Liver (tissue), 9 donors: ENCODE measurements around the gene CACNA1C. TPM values are rescaled to one million over a fixed set of nuclear protein-coding genes. Genes with fewer than 3 reads are reported as not detected.

Source experiments
- DNase-seq: peaks from one replicate; pipeline ENCODE4 v3.0.0-alpha.2; 2017; ENCODE audit warnings: low spot score
- H3K27ac ChIP-seq, 2 donors: one replicate each; pipeline ENCODE4 v1.7.0; 2013; ENCODE audit warnings: inconsistent platforms in 2 of 2, low read length in 2 of 2, control low read depth in 1 of 2, low read depth in 1 of 2, mild to moderate bottlenecking in 1 of 2
- H3K27me3 ChIP-seq, 4 donors: one replicate each; pipeline versions ENCODE4 v1.6.1 to v1.7.0; 2013; ENCODE audit warnings: low read length in 3 of 4, inconsistent platforms in 1 of 4, mild to moderate bottlenecking in 1 of 4, moderate library complexity in 1 of 4; ENCODE audit not compliant: control insufficient read depth in 4 of 4, insufficient read depth in 4 of 4
- H3K36me3 ChIP-seq, 4 donors: one replicate each; pipeline versions ENCODE4 v1.6.1 to v1.7.0; 2013; ENCODE audit warnings: low read length in 3 of 4, mild to moderate bottlenecking in 3 of 4, low read depth in 1 of 4, moderate library complexity in 1 of 4; ENCODE audit not compliant: control insufficient read depth in 4 of 4, insufficient read depth in 3 of 4
- H3K4me1 ChIP-seq, 4 donors: one replicate each; pipeline versions ENCODE4 v1.6.1 to v1.7.0; 2013; ENCODE audit warnings: low read length in 3 of 4, mild to moderate bottlenecking in 3 of 4, moderate library complexity in 1 of 4; ENCODE audit not compliant: control insufficient read depth in 4 of 4, insufficient read depth in 4 of 4
- H3K4me3 ChIP-seq, 3 donors: one replicate each; pipeline versions ENCODE4 v1.6.1 to v1.7.0; 2013; ENCODE audit warnings: low read length in 3 of 3, control low read depth in 1 of 3, low read depth in 1 of 3, mild to moderate bottlenecking in 1 of 3
- H3K9ac ChIP-seq, 2 donors: one replicate each; pipeline ENCODE4 v1.7.0; 2013; ENCODE audit warnings: low read length in 2 of 2, mild to moderate bottlenecking in 2 of 2, moderate library complexity in 2 of 2, control low read depth in 1 of 2, low read depth in 1 of 2
- H3K9me3 ChIP-seq, 4 donors: one replicate each; pipeline versions ENCODE4 v1.6.1 to v1.7.0; 2013; ENCODE audit warnings: low read length in 3 of 4; ENCODE audit not compliant: control insufficient read depth in 4 of 4
- EGR1 ChIP-seq, 2 donors: IDR thresholded peaks; 2 replicates each; pipeline ENCODE4 v1.6.1; 2016 to 2018; ENCODE audit warnings: antibody characterized with exemption in 2 of 2, low read depth in 2 of 2
- FOXA1 ChIP-seq: IDR thresholded peaks from 2 replicates; pipeline ENCODE4 v1.6.1; 2016; ENCODE audit warnings: antibody characterized with exemption
- FOXA2 ChIP-seq: IDR thresholded peaks from 2 replicates; pipeline ENCODE4 v1.6.1; 2016; ENCODE audit warnings: antibody characterized with exemption
- GABPA ChIP-seq, 2 donors: IDR thresholded peaks in 1 of 2; conservative IDR thresholded peaks in 1 of 2; 2 replicates each; pipeline ENCODE4 v1.6.1; 2016; ENCODE audit warnings: antibody characterized with exemption in 2 of 2, mild to moderate bottlenecking in 1 of 2, moderate library complexity in 1 of 2
- HNF4A ChIP-seq, 2 donors: conservative IDR thresholded peaks; 2 replicates each; pipeline ENCODE4 v1.6.1; 2016; ENCODE audit warnings: antibody characterized with exemption in 2 of 2, mild to moderate bottlenecking in 2 of 2
- HNF4G ChIP-seq: IDR thresholded peaks from 2 replicates; pipeline ENCODE4 v1.6.1; 2016; ENCODE audit warnings: antibody characterized with exemption
- JUND ChIP-seq, 2 donors: IDR thresholded peaks; 2 replicates each; pipeline ENCODE4 v1.6.1; 2016; ENCODE audit warnings: antibody characterized with exemption in 2 of 2
- NR2F2 ChIP-seq: IDR thresholded peaks from 2 replicates; pipeline ENCODE4 v1.6.1; 2016; ENCODE audit warnings: antibody characterized with exemption
- RAD21 ChIP-seq, 2 donors: IDR thresholded peaks; 2 replicates each; pipeline ENCODE4 v1.6.1; 2016; ENCODE audit warnings: antibody characterized with exemption in 2 of 2, mild to moderate bottlenecking in 2 of 2
- RXRA ChIP-seq, 2 donors: IDR thresholded peaks; 2 replicates each; pipeline ENCODE4 v1.6.1; 2017 to 2018; ENCODE audit warnings: antibody characterized with exemption in 2 of 2, mild to moderate bottlenecking in 1 of 2
- SP1 ChIP-seq: IDR thresholded peaks from 2 replicates; pipeline ENCODE4 v1.6.1; 2018; ENCODE audit warnings: antibody characterized with exemption, mild to moderate bottlenecking
- TAF1 ChIP-seq: conservative IDR thresholded peaks from 2 replicates; pipeline ENCODE4 v1.6.1; 2016; ENCODE audit warnings: antibody characterized with exemption, mild to moderate bottlenecking
- YY1 ChIP-seq: IDR thresholded peaks from 2 replicates; pipeline ENCODE4 v1.6.1; 2016; ENCODE audit warnings: antibody characterized with exemption, mild to moderate bottlenecking
- WGBS: extraction: QIAGEN DNeasy Blood & Tissue Kit; methylation state at CpG from one replicate; pipeline ENCODE4 v1.1.7; 2013; 5-methylcytosine and 5-hydroxymethylcytosine counted together
- polyA plus RNA-seq, 2 donors: library from polyadenylated mRNA; stranded (reverse) in 1 of 2; unstranded in 1 of 2; fragments of 200-250 nt in 1 of 2; fragments of >200 nt in 1 of 2; fragmentation: Nextera tagmentation in 1 of 2; extraction: Ambion mirVana in 1 of 2; gene quantifications; one replicate each; pipeline versions ENCODE4 v1.2.1 to v1.2.3, GENCODE V29; 2013 to 2015
- total RNA-seq, 2 donors: library from RNA; depleted of rRNA; stranded (reverse); fragments of >200 nt; gene quantifications; one replicate each; pipeline ENCODE4 v1.2.3, GENCODE V29; 2014
- TF ChIP-seq, protein P1 (sequence below): IDR thresholded peaks from 2 replicates; pipeline ENCODE4 v1.6.1; 2016; ENCODE audit warnings: antibody characterized with exemption, mild to moderate bottlenecking
- TF ChIP-seq, protein P2 (sequence below): IDR thresholded peaks from 2 replicates; pipeline ENCODE4 v1.6.1; 2016; ENCODE audit warnings: antibody characterized with exemption
- TF ChIP-seq, protein P3 (sequence below): IDR thresholded peaks from 2 replicates; pipeline ENCODE4 v1.6.1; 2016; ENCODE audit warnings: antibody characterized with exemption
- TF ChIP-seq, protein P4 (sequence below): IDR thresholded peaks from 2 replicates; pipeline ENCODE4 v1.6.1; 2016; ENCODE audit warnings: antibody characterized with exemption
- TF ChIP-seq, protein P5 (sequence below): fragments of 150-350 bp; IDR thresholded peaks from 2 replicates; pipeline ENCODE4 v1.5.1; 2017; ENCODE audit warnings: improper control_type of control experiment, low read depth, low read length; ENCODE audit not compliant: missing input control
- donor health status: healthy.
- donor health status: healthy.
- donor health status: healthy.
- donor health status: healthy.
- donor health status: healthy.

Gene CACNA1C
- total and polyA plus RNA-seq, 4 donors, result 0.23 to 1.9 (median 0.41) TPM

DNA sequence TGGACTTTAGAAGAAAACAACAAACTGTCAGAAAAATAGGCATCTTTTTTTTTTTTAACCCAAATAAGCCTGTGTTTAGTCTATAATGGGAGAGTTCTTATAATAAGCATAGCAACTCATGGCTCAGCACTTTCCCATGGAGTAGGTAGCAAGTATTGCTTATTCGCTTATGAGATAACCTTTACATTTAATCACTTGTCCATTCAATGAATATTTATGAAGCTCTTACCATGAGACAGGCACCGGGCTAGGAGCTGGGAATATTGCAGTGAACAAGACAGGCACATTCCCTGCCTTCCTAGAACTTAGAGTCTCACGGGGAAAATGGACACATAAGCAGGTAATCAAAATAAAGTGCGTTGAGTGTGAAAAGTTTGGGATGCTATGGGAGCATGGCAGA lies 38.6 kb upstream of the CACNA1C start:
- H3K9me3 ChIP-seq, result no peaks in the 10 kb centered on the region
- TF ChIP-seq RAD21 (IDR thresholded peaks at IDR 0.05) (no peak), JUND (IDR thresholded peaks at IDR 0.05) (no peak), TAF1 (no peak), GABPA (IDR thresholded peaks at IDR 0.05 in 1 of 2, conservative IDR thresholded peaks at IDR 0.05 in 1 of 2) (no peak), FOXA2 (no peak), YY1 (no peak), NR2F2 (no peak), RXRA (IDR thresholded peaks at IDR 0.05) (no peak), SP1 (no peak), HNF4A (conservative IDR thresholded peaks at IDR 0.05) (no peak), EGR1 (IDR thresholded peaks at IDR 0.05; ENCODE audit: low read depth in 2 of 2) (no peak), FOXA1 (no peak), HNF4G (no peak)
- TF ChIP-seq, protein P1, sequence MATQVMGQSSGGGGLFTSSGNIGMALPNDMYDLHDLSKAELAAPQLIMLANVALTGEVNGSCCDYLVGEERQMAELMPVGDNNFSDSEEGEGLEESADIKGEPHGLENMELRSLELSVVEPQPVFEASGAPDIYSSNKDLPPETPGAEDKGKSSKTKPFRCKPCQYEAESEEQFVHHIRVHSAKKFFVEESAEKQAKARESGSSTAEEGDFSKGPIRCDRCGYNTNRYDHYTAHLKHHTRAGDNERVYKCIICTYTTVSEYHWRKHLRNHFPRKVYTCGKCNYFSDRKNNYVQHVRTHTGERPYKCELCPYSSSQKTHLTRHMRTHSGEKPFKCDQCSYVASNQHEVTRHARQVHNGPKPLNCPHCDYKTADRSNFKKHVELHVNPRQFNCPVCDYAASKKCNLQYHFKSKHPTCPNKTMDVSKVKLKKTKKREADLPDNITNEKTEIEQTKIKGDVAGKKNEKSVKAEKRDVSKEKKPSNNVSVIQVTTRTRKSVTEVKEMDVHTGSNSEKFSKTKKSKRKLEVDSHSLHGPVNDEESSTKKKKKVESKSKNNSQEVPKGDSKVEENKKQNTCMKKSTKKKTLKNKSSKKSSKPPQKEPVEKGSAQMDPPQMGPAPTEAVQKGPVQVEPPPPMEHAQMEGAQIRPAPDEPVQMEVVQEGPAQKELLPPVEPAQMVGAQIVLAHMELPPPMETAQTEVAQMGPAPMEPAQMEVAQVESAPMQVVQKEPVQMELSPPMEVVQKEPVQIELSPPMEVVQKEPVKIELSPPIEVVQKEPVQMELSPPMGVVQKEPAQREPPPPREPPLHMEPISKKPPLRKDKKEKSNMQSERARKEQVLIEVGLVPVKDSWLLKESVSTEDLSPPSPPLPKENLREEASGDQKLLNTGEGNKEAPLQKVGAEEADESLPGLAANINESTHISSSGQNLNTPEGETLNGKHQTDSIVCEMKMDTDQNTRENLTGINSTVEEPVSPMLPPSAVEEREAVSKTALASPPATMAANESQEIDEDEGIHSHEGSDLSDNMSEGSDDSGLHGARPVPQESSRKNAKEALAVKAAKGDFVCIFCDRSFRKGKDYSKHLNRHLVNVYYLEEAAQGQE, result no peak
- TF ChIP-seq, protein P2, sequence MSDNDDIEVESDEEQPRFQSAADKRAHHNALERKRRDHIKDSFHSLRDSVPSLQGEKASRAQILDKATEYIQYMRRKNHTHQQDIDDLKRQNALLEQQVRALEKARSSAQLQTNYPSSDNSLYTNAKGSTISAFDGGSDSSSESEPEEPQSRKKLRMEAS, result no peak
- TF ChIP-seq, protein P3, sequence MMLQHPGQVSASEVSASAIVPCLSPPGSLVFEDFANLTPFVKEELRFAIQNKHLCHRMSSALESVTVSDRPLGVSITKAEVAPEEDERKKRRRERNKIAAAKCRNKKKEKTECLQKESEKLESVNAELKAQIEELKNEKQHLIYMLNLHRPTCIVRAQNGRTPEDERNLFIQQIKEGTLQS, result no peak
- TF ChIP-seq, protein P4, sequence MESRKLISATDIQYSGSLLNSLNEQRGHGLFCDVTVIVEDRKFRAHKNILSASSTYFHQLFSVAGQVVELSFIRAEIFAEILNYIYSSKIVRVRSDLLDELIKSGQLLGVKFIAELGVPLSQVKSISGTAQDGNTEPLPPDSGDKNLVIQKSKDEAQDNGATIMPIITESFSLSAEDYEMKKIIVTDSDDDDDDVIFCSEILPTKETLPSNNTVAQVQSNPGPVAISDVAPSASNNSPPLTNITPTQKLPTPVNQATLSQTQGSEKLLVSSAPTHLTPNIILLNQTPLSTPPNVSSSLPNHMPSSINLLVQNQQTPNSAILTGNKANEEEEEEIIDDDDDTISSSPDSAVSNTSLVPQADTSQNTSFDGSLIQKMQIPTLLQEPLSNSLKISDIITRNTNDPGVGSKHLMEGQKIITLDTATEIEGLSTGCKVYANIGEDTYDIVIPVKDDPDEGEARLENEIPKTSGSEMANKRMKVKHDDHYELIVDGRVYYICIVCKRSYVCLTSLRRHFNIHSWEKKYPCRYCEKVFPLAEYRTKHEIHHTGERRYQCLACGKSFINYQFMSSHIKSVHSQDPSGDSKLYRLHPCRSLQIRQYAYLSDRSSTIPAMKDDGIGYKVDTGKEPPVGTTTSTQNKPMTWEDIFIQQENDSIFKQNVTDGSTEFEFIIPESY, result no peak
- TF ChIP-seq, protein P5, sequence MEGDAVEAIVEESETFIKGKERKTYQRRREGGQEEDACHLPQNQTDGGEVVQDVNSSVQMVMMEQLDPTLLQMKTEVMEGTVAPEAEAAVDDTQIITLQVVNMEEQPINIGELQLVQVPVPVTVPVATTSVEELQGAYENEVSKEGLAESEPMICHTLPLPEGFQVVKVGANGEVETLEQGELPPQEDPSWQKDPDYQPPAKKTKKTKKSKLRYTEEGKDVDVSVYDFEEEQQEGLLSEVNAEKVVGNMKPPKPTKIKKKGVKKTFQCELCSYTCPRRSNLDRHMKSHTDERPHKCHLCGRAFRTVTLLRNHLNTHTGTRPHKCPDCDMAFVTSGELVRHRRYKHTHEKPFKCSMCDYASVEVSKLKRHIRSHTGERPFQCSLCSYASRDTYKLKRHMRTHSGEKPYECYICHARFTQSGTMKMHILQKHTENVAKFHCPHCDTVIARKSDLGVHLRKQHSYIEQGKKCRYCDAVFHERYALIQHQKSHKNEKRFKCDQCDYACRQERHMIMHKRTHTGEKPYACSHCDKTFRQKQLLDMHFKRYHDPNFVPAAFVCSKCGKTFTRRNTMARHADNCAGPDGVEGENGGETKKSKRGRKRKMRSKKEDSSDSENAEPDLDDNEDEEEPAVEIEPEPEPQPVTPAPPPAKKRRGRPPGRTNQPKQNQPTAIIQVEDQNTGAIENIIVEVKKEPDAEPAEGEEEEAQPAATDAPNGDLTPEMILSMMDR, result no peak
- DNase-seq, result no peak
- no peaks in the 10 kb centered on the region for H3K36me3 ChIP-seq
- H3K4me3 ChIP-seq, result no peak overlapping the region
- WGBS, result 84% methylated on average over 4 of the region's 4 CpGs
- no peak overlapping the region for H3K27ac ChIP-seq
- no peak overlapping the region for H3K9ac ChIP-seq
- no peaks in the 10 kb centered on the region for H3K27me3 ChIP-seq
- peaks cover 5 to 32% (median 23%) of the 10 kb centered on the region in 4 donors for H3K4me1 ChIP-seq
